ENCODE measurements around the gene CLUH. TPM values are rescaled to one million over a fixed set of nuclear protein-coding genes. Genes with fewer than 3 reads are reported as not detected.

The CLUH gene
- polyA plus RNA-seq, 1 of the 3 experiments (the other 2 are of a cell fraction) = 32.2 TPM

DNA sequence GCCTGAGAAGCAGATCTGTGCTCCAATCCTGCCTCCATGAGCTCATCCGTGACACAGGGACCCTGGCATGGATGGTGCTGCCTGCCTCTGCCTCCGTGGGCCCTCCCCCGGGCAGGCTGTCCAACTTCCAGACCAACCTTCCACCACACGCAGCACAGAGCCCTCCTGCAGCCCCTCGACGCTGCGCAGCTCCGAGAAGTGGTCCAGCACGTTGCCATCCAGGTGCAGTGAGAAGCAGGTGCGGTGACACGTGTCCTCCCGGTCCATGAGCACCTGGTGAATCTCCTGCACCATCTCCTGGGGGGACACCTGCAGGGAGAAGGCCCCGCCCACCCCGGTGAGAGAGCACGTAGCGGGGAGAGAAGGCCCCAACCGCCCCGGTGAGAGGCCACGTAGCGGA, 8.4 kb downstream of the CLUH start:
- TF ChIP-seq CHD2 (IDR thresholded peaks at IDR 0.05; ENCODE audit: low read length, partially characterized antibody) (no peak), TCF12 (IDR thresholded peaks at IDR 0.05) (no peak), USF1 (IDR thresholded peaks at IDR 0.05; ENCODE audit: borderline replicate concordance, low read depth) (no peak), EZH2phosphoT487 (IDR thresholded peaks at IDR 0.05; ENCODE audit: borderline replicate concordance, low read depth) (no peak)
- TF ChIP-seq, protein P1, sequence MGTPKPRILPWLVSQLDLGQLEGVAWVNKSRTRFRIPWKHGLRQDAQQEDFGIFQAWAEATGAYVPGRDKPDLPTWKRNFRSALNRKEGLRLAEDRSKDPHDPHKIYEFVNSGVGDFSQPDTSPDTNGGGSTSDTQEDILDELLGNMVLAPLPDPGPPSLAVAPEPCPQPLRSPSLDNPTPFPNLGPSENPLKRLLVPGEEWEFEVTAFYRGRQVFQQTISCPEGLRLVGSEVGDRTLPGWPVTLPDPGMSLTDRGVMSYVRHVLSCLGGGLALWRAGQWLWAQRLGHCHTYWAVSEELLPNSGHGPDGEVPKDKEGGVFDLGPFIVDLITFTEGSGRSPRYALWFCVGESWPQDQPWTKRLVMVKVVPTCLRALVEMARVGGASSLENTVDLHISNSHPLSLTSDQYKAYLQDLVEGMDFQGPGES (IDR thresholded peaks at IDR 0.05; ENCODE audit: low read depth, low read length) = no peak
- TF ChIP-seq, protein P2, sequence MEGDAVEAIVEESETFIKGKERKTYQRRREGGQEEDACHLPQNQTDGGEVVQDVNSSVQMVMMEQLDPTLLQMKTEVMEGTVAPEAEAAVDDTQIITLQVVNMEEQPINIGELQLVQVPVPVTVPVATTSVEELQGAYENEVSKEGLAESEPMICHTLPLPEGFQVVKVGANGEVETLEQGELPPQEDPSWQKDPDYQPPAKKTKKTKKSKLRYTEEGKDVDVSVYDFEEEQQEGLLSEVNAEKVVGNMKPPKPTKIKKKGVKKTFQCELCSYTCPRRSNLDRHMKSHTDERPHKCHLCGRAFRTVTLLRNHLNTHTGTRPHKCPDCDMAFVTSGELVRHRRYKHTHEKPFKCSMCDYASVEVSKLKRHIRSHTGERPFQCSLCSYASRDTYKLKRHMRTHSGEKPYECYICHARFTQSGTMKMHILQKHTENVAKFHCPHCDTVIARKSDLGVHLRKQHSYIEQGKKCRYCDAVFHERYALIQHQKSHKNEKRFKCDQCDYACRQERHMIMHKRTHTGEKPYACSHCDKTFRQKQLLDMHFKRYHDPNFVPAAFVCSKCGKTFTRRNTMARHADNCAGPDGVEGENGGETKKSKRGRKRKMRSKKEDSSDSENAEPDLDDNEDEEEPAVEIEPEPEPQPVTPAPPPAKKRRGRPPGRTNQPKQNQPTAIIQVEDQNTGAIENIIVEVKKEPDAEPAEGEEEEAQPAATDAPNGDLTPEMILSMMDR (IDR thresholded peaks at IDR 0.05) = no peak
- H3K27me3 ChIP-seq (ENCODE audit: insufficient read depth) = no peaks in the 10 kb centered on the region
- peaks cover 40% of the 10 kb centered on the region for H4K20me1 ChIP-seq (ENCODE audit: insufficient read depth)
- POLR2A ChIA-PET = no interaction called here
- no peak overlapping the region for H3K4me3 ChIP-seq (ENCODE audit: low read depth in 2 of 2, low read length in 1 of 2)
- no peak overlapping the region for H2AFZ ChIP-seq (ENCODE audit: low read depth)
- no peak overlapping the region for H3K9ac ChIP-seq
- no peak overlapping the region for H3K27ac ChIP-seq (ENCODE audit: low read depth in 2 of 2, low read length in 1 of 2)
- no peaks in the 10 kb centered on the region for H3F3A ChIP-seq (replicated peaks; ENCODE audit: insufficient read depth)
- H3K4me2 ChIP-seq = no peak overlapping the region
- CTCF ChIA-PET = no interaction called here
- 98% methylated on average over 11 of the region's 20 CpGs for WGBS (ENCODE audit: low lambda C conversion rate)
- H3K79me2 ChIP-seq (ENCODE audit: insufficient read depth) = peaks cover 37% of the 10 kb centered on the region
- peaks cover 0 to 7% of the 10 kb centered on the region in 2 experiments; a peak in 1 of 4 replicates for H3K4me1 ChIP-seq (ENCODE audit: control insufficient read depth in 1 of 2, insufficient read depth in 2 of 2, low read depth in 1 of 2, low read length in 1 of 2)
- no peaks in the 10 kb centered on the region for H3K9me3 ChIP-seq
- peaks cover 4 to 43% of the 10 kb centered on the region in 2 experiments for H3K36me3 ChIP-seq (replicated peaks in 1 of 2; ENCODE audit: control insufficient read depth in 1 of 2, insufficient read depth in 2 of 2, low read length in 1 of 2)
- H3K9me2 ChIP-seq = no peaks in the 10 kb centered on the region
- DNase-seq = no peak

DNA sequence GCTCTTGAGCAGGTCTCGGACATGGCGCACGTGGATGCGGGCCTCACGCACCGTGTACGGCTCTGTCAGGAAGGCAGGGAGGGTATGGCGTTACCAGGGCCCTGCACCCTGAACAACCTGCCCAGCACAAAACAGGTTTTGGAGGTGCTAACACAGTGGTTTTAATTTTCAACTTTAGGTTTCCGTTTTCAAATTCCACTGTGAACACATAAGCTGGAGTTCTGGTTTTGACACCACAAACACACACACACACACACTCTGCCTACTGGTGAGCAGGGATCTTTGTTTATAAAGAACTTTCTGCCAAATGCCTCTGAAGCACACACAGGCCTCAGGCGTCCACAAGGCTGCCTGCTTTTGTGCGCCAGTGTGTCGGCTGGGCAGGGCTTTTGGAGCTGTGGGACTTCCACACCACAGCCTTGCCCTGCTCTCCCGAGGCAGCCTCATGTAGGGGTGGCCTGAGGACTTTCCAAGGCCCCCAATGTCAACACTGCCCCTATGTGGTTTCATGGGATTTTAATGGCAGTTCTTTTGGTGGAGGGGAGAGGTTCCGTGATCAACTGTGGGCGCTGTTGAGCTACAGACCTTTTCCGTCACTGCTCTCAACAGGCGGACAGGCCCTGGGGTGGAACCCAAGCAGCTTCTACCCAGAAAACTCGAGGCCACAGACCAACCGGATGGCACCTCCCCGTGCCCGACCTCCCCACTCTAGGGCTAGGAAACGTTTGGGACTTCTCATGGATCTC, 9.4 kb downstream of the CLUH start:
- WGBS (ENCODE audit: low lambda C conversion rate) = 90% methylated on average over 22 of the region's 22 CpGs
- Histone ChIP-seq H3K9ac (no peak overlapping the region), H3K4me3 (ENCODE audit: low read depth in 2 of 2, low read length in 1 of 2) (no peak overlapping the region), H3K79me2 (ENCODE audit: insufficient read depth) (peaks cover 26% of the 10 kb centered on the region; the same call in 1 of the 2 replicates), H4K20me1 (ENCODE audit: insufficient read depth) (peaks cover 29% of the 10 kb centered on the region), H3K9me2 (no peaks in the 10 kb centered on the region), H2AFZ (ENCODE audit: low read depth) (no peak overlapping the region), H3K9me3 (no peaks in the 10 kb centered on the region), H3K36me3 (replicated peaks in 1 of 2; ENCODE audit: control insufficient read depth in 1 of 2, insufficient read depth in 2 of 2, low read length in 1 of 2) (peaks cover 4 to 51% of the 10 kb centered on the region in 2 experiments), H3F3A (replicated peaks; ENCODE audit: insufficient read depth) (no peaks in the 10 kb centered on the region), H3K27me3 (ENCODE audit: insufficient read depth) (no peaks in the 10 kb centered on the region), H3K27ac (ENCODE audit: low read depth in 2 of 2, low read length in 1 of 2) (no peak overlapping the region), H3K4me1 (ENCODE audit: control insufficient read depth in 1 of 2, insufficient read depth in 2 of 2, low read depth in 1 of 2, low read length in 1 of 2) (no peaks in the 10 kb centered on the region; a peak in 1 of 4 replicates), H3K4me2 (no peak overlapping the region)
- POLR2A ChIA-PET = no interaction called here
- DNase-seq = no peak
- CTCF ChIA-PET = no interaction called here
- TF ChIP-seq, protein P3, sequence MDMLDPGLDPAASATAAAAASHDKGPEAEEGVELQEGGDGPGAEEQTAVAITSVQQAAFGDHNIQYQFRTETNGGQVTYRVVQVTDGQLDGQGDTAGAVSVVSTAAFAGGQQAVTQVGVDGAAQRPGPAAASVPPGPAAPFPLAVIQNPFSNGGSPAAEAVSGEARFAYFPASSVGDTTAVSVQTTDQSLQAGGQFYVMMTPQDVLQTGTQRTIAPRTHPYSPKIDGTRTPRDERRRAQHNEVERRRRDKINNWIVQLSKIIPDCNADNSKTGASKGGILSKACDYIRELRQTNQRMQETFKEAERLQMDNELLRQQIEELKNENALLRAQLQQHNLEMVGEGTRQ (IDR thresholded peaks at IDR 0.05; ENCODE audit: borderline replicate concordance, low read depth, low read length) = no peak
- TF ChIP-seq TCF12 (IDR thresholded peaks at IDR 0.05) = no peak

Data from SK-N-SH (cell line).